Stimulated activated CD8-positive, alpha-beta memory T cell treated with anti-CD3 and anti-CD28 coated beads, Interleukin-7, amount 100 ng/mL, for 24 hours (primary cell): Measurements from ENCODE around the gene RAB20.

Source experiments
- DNase-seq: peaks from one replicate; pipeline ENCODE4 v3.0.0-alpha.2; 2020; ENCODE audit warnings: low read depth

Gene RAB20

DNA sequence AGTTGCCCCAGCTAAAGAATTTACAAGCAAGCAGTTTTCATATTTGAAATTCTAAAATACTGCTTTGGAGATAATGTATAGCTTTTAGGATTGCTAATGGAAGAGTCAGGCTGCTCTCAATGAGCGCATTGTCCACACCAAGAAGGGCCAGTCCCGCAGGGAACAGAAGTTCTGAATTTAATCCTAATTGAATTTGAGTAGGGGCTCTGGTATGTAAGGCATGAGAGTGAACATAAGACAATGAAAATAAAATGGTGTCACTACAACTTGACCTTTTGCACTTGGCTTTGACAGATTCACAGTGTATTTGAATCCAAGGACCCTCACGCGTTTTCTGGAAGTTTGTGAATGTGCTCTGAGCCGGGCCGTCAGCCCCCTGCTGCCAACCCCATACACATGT lies 32.6 kb downstream of the RAB20 start:
- DNase-seq = no peak

GRCh38 chr13:110528371-110528770 lies 33.2 kb downstream of the RAB20 start:
- DNase-seq = no peak

GRCh38 chr13:110525328-110526319 lies 35.9 kb downstream of the RAB20 start:
- DNase-seq = no peak

- no peak for DNase-seq
These were observed 36.8 kb downstream of the RAB20 start for GRCh38 chr13:110524541-110525257.

GRCh38 chr13:110523838-110524540 lies 37.5 kb downstream of the RAB20 start:
- DNase-seq = no peak

- DNase-seq = no peak
These were observed 38.3 kb downstream of the RAB20 start for GRCh38 chr13:110523180-110523579.

DNA sequence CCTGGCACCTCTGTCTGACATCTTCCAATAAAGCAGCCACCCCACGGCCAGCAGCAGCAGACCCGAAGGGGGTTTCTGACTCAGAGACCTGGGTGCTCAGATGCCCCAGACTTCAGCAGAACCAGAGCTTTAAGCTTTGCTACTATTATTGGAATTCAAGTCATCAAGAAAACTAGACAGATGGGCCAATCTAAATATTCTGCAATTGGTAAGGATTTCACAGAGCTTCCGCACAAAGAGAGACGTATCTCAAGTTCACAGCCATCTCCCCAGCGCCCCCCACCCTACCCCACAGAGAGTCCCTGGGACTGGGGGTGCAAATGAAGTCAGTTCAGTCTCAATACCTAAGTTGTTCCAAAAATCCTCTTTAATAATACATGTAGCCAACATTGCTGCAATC lies 38.8 kb downstream of the RAB20 start:
- no peak for DNase-seq

- no peak for DNase-seq
These were observed 39.6 kb downstream of the RAB20 start for GRCh38 chr13:110521946-110522345.

DNA sequence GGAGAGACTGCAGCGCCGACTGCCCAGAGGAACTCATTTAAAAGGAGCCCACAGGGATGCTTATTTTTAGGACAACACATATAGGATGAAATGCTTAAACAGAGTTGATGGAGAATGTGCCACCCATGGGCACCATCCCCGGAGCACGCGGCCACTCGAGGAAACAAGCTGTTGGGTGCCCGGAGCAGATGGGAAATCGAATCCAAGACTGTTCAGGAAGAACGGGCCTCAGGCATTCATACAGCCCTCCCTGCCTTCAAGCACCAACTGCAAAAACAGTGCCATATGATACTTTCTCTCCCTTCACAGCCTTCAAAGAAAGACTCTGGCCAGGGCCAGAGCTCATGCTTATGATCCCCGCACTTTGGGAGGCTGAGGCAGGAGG lies 40.2 kb downstream of the RAB20 start:
- DNase-seq = no peak

GRCh38 chr13:110520431-110521295 lies 40.9 kb downstream of the RAB20 start:
- no peak for DNase-seq

DNA sequence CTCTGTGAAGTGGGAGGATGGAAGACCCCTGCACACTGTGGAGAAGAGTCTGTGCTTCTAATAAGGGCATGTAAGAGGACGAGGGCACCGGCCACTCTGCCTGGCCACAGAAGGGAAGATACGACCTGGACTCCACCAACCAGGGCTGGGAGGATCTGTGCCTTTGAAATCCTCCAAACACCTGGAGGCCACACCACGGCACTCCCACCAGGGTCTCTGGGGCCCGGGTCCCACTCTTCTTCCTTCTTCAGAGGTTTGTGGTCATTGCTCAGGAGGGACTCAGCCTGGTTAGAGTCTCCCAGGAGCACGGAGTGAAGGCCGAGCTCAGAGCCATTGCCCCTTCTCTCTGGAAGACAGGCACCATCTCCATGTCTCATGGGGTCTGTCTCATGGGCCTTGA lies 42.0 kb downstream of the RAB20 start:
- no peak for DNase-seq

GRCh38 chr13:110519046-110519445 lies 42.5 kb downstream of the RAB20 start:
- DNase-seq = no peak

GRCh38 chr13:110518571-110518970 lies 43.0 kb downstream of the RAB20 start:
- DNase-seq = no peak

DNA sequence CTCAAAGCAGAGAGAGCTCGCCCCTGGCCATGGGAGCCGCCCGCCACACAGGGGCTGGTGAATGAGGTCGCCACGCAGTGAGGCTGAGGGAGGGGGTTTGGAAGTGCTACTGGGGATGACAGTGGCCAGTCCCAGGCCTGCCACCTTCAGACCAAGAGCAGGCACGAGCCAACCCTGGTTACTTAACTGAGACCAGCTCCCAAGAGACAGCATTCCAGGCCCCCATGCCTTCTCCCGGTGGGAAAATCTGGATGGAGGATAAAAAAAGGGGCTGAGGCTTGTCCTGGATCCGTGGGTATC lies 43.3 kb downstream of the RAB20 start:
- no peak for DNase-seq

DNA sequence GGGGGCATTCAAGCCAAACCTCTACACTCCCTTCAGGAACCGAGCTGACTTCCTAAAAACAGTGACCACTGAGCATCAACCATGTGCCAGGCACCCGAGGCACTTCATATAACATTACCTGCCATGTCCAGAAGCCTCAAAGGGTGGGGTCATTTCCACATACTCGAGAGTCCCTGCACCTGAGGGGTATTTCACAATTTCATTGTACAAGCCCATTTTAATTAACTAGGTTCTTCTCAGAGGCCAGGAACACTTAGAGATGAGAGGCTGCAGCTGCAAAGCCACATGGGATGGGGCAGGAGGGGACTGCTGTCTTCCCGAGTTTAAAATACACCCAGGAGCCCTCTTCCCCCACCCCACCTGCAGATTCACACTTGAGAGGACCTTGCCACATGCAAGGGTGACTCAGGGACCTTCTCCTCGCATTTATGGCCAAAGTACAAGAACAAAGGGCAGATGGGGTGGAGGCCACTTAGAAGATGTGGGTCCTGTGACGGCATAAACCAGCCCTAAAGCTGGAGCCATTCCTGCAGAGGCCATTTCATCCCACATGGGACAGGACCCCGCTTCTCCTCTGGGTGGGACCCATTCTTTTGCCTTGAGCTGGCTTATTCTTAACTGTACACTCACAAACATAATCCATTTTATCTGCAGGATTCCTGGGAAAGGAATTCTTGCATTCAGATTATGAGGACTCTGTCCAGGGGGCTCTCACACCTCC lies 43.9 kb downstream of the RAB20 start:
- no peak for DNase-seq

DNA sequence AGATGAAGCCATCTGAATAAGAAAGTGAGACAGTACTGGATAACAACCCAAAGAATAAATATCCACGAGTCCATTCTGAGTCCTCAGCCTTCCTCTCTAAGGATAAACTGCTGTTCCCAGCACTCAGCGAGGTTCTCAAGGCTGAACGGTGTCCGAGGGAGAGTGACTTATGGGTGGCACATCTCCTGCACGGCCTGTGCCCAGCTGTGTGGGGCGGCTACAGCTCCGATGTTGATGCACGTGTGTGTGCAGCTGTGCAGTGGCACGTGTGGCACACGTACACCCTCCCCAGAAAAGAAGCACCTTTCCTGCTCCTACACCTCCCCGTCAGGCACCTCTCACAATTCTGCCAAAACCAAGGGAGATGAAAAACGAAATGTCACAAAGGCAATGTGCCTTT lies 45.0 kb downstream of the RAB20 start:
- no peak for DNase-seq

DNA sequence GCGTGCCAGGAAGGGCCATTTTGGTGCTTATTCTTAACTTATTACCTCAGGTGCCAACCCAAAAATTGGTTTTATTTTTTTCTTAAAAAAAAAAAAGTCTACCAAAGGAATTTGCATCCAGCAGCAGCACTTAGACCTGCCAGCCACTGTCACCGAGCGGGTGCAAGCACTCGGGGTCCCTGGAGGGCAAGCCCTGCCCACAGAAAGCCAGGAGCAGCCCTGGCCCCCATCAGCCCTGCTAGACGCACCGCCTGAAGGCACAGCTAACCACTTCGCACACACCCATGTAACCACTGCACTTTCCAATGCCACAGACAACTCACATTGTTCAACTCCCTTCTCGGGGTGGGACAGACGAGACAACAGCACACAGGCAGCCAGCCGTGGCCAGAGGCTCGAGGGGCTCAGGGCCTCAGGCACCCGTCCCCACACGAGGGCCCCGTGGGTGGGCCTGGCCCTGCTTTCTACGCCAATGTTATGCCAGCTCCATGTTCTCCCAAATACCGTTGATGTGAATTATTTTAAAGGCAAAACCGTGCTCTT lies 49.3 kb downstream of the RAB20 start:
- DNase-seq = no peak

GRCh38 chr13:110511509-110512181 lies 49.9 kb downstream of the RAB20 start:
- no peak for DNase-seq

DNA sequence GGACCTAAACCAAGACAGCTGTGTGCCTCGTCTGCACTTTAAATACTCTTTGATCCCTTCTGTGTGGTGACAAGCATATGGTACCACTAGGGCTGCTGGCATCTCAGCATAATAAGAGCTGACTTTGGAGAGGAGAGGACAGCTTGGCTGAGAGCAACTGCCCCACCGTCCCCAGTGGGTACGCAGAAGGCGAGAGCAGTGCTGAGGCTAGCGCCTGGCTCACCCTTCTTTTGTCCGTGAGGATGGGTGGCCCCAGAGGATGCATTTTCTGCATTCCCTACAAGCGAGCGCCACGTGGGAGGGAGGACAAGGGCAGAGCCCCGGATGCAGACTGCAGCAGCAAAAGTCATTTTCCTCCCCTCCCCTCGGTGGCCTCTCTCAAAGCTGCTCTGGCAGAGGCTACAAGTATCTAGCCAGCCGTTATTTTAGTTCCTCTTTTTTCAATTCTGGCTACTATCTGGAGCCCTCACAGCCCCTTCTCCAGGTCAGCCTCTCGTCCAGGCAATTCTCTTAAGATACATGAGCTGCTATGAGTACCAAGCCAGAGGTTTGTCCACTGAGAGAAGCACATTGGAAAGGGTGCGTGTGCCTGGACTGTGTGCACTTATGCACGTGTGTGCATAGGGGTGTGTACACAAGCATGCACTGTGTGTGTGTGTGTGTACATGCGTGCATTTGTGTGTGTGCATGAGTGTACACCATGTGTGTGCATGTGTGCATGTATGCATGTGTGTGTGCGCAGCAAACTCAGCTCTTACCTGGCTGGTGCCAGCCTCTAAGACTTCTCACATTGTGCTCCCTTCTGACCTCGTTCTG lies 51.3 kb downstream of the RAB20 start:
- DNase-seq = no peak
